Measurements from ENCODE around the gene SERTM1.

Gene SERTM1

DNA sequence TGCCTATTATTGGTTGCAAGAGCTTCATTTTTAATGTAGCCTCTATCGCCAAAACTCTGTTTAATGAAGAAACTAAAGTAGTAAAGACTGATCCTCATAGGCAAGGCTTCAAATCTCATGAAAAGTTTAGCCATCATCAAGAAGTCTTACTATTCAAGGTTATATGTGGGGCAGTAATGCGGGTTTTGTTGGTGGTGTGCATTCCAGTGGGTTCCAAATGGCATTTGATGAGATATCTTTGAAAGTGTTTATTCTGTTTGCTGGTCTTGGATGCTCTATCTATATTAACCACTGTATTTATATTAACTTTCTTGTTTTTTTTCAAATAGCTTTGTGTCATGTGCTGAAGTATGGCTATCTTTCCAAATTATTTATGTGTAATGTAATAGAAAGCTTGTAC is 72.2 kb downstream of the SERTM1 start:
- no peak for TF ChIP-seq CTCF (conservative IDR thresholded peaks at IDR 0.05)
- TF ChIP-seq ZFX (IDR thresholded peaks at IDR 0.05) = no peak
- H3K27ac ChIP-seq = no peak overlapping the region
